Transverse colon (tissue), 4 donors: ENCODE data around the gene TMEM86A. TPM values are rescaled to one million over a fixed set of nuclear protein-coding genes. Genes with fewer than 3 reads are reported as not detected.

Source experiments
- DNase-seq: peaks from one replicate; pipeline ENCODE4 v3.0.0-alpha.2; 2019
- H3K27ac ChIP-seq, 4 donors: fragments of 200-600 bp; sonication (generic); 2 replicates each; pipeline ENCODE4 v1.5.1; 2016 to 2018; ENCODE audit warnings: inconsistent platforms in 4 of 4
- H3K27me3 ChIP-seq: fragments of 200-600 bp; sonication (generic); 2 replicates; pipeline ENCODE4 v1.5.1; 2017; ENCODE audit warnings: inconsistent platforms
- H3K36me3 ChIP-seq, 4 donors: fragments of 200-600 bp; sonication (generic); 2 replicates each; pipeline ENCODE4 v1.5.1; 2017 to 2019; ENCODE audit warnings: inconsistent platforms in 4 of 4
- H3K4me1 ChIP-seq, 4 donors: fragments of 200-600 bp; sonication (generic); 2 replicates each; pipeline ENCODE4 v1.5.1; 2017 to 2020; ENCODE audit warnings: inconsistent platforms in 4 of 4
- H3K4me3 ChIP-seq, 4 donors: fragments of 200-600 bp; sonication (generic); 1 replicate in 1 of 4; 2 replicates in 3 of 4; pipeline versions ENCODE4 v1.5.1 to v1.6.1; 2017 to 2019; ENCODE audit warnings: inconsistent platforms in 4 of 4
- H3K9me3 ChIP-seq, 2 donors: fragments of 200-600 bp; sonication (generic); 2 replicates each; pipeline ENCODE4 v1.5.1; 2017 to 2019; ENCODE audit warnings: inconsistent platforms in 2 of 2
- CTCF ChIP-seq, 5 experiments: fragments of 200-600 bp in 3 of 5; fragments of 450-650 bp in 2 of 5; sonication (generic) in 3 of 5; IDR thresholded peaks; 1 replicate in 2 of 5; 2 replicates in 3 of 5; pipeline ENCODE4 v1.5.1; 2016 to 2017; ENCODE audit warnings: antibody characterized with exemption in 5 of 5, inconsistent platforms in 3 of 5, mild to moderate bottlenecking in 2 of 5, moderate library complexity in 1 of 5
- EP300 ChIP-seq: sonication (generic); formaldehyde crosslinking; IDR thresholded peaks from one replicate; pipeline ENCODE4 v1.6.1; 2017; ENCODE audit warnings: antibody characterized with exemption, low read depth
- POLR2A ChIP-seq: fragments of 450-650 bp; IDR thresholded peaks from one replicate; pipeline ENCODE4 v1.6.1; 2016; ENCODE audit warnings: antibody characterized with exemption, mild to moderate bottlenecking, moderate library complexity
- POLR2AphosphoS5 ChIP-seq, 3 donors: sonication (generic); formaldehyde crosslinking; IDR thresholded peaks; one replicate each; pipeline ENCODE4 v1.6.1; 2016; ENCODE audit warnings: antibody characterized with exemption in 3 of 3
- WGBS, 2 donors: methylation state at CpG; one replicate each; pipeline ENCODE4 v1.1.5; 2018; ENCODE audit warnings: low coverage in 1 of 2; 5-methylcytosine and 5-hydroxymethylcytosine counted together
- in situ Hi-C, 4 donors: fragments of 200-750 bp; cut with MboI; loops; one replicate each; pipeline versions ENCODE4 v1.15.0 to v1.15.1; 2017; ENCODE audit warnings: low sequenced_read_pairs in 3 of 4, low pct_ligation_motif_present in 1 of 4, low pct_unique_long_range_greater_than_20kb in 1 of 4
- intact Hi-C: fragments of 100-400 bp; cut with DNase I; formaldehyde crosslinking; loops from one replicate; pipeline ENCODE4 v1.15.1; 2023; ENCODE audit warnings: low total_unique reads
- total RNA-seq, 4 donors: library from RNA; depleted of rRNA; stranded (reverse); fragments of >200 nt; gene quantifications; one replicate each; pipeline ENCODE4 v1.1.0, GENCODE V29; 2016

The TMEM86A gene
- total RNA-seq, 4 donors from 2014 or later, result 2.6 to 4.9 (median 3.6) TPM

- peak overlapping the region in 3 of 4 donors; percentile 74 to 81 (median 79) for H3K27ac ChIP-seq
- H3K4me3 ChIP-seq, result peak overlapping the region in 1 of 4 donors; percentile 62
- DNase-seq, result no peak
- in situ Hi-C loops, result loop anchor here in 2 of 4 donors (5.0 to 10.0 kb wide), 2 partner anchors 63 to 65 kb away; partner anchors contain the start of gene SPTY2D1 (in 1 of the 2)
- no peaks in the 10 kb centered on the region for H3K27me3 ChIP-seq
- WGBS, 2 donors, result 63% methylated on average over 3 of the region's 3 CpGs; no CpG with 5 or more reads in 1 of the 2 donors
- H3K36me3 ChIP-seq, result no peaks in the 10 kb centered on the region
- no peaks in the 10 kb centered on the region for H3K9me3 ChIP-seq
- H3K4me1 ChIP-seq, result peaks cover under 1 to 17% (median 5%) of the 10 kb centered on the region in 4 donors
- intact Hi-C loops, result no loop called here
- TF ChIP-seq POLR2AphosphoS5 (IDR thresholded peaks at IDR 0.05), result no peak
- no peak for TF ChIP-seq POLR2A
- TF ChIP-seq CTCF (IDR thresholded peaks at IDR 0.05), result no peak
Observed at GRCh38 chr11:18699848-18700261, 1.3 kb downstream of the TMEM86A start.

DNA sequence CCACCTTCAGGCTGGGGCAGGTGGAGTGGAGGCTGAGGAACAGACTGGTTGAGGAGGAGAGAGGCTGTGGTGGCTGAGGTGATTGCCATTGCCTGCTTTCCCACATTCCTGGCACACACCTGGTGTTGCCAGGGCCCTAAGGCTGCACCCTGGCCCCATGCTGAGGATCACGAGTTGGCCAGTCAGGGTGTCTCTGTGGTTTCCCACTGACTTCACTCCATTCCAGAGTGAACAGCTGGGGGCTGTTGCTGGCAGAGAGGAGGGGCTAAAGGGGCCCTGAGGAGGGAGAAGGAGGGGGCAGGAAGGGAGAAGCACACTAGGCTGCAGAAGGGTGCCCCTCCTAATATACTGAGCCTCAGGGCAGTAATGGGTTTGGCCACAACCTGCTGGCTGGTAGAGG, 1.8 kb downstream of the TMEM86A start:
- Histone ChIP-seq H3K27ac (no peak overlapping the region), H3K4me3 (no peak overlapping the region), H3K27me3 (no peaks in the 10 kb centered on the region), H3K4me1 (peaks cover 5 to 22% (median 8%) of the 10 kb centered on the region in 4 donors), H3K36me3 (no peaks in the 10 kb centered on the region), H3K9me3 (no peaks in the 10 kb centered on the region)
- in situ Hi-C loops, result loop anchor here in 2 of 4 donors (5.0 to 10.0 kb wide), 2 partner anchors 63 to 66 kb away; partner anchors contain the start of gene SPTY2D1 (in 1 of the 2)
- WGBS, 2 donors, result 45% methylated on average over 1 of the region's 1 CpG; no CpG with 5 or more reads in 1 of the 2 donors
- no peak for TF ChIP-seq CTCF (IDR thresholded peaks at IDR 0.05)
- TF ChIP-seq POLR2A, result no peak
- no peak for TF ChIP-seq EP300
- no peak for TF ChIP-seq POLR2AphosphoS5 (IDR thresholded peaks at IDR 0.05)
- intact Hi-C loops, result no loop called here
- no peak for DNase-seq

GRCh38 chr11:18700872-18701271, 2.3 kb downstream of the TMEM86A start:
- in situ Hi-C loops, result loop anchor here in 2 of 4 donors (5.0 to 10.0 kb wide), 2 partner anchors 64 to 66 kb away; partner anchors contain the start of gene SPTY2D1 (in 1 of the 2)
- peaks cover 9 to 27% (median 12%) of the 10 kb centered on the region in 4 donors for H3K4me1 ChIP-seq
- no peak overlapping the region for H3K27ac ChIP-seq
- no peaks in the 10 kb centered on the region for H3K36me3 ChIP-seq
- H3K9me3 ChIP-seq, result no peaks in the 10 kb centered on the region
- intact Hi-C loops, result no loop called here
- H3K4me3 ChIP-seq, result no peak overlapping the region
- DNase-seq, result no peak
- H3K27me3 ChIP-seq, result no peaks in the 10 kb centered on the region
- WGBS, 2 donors, result 92% methylated on average over 7 of the region's 7 CpGs; no CpG with 5 or more reads in 1 of the 2 donors
- TF ChIP-seq CTCF (IDR thresholded peaks at IDR 0.05) (no peak), EP300 (no peak), POLR2AphosphoS5 (IDR thresholded peaks at IDR 0.05) (no peak), POLR2A (no peak)

DNA sequence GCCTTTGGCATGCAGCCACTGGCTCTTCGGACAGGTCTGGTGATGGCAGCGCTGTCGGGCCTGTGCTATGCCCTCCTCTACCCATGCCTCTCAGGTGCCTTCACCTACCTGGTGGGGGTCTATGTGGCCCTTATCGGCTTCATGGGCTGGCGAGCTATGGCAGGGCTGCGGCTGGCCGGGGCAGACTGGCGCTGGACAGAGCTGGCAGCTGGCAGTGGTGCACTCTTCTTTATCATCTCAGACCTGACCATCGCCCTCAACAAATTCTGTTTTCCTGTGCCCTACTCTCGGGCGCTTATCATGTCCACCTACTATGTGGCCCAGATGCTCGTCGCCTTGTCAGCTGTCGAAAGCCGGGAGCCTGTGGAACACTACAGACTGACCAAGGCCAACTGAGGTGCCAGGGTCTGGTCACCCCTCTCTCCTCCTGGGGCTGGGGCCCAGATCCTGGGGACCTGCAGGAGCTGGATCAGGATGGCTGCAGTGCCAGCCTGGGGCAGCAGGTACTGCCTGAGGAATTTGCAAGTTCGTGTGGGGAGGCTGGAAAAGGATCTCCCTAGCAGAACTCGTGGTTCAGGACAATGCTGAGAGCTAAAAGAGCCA, 3.1 kb downstream of the TMEM86A start:
- TF ChIP-seq CTCF (IDR thresholded peaks at IDR 0.05) (no peak), POLR2AphosphoS5 (IDR thresholded peaks at IDR 0.05) (no peak), POLR2A (no peak), EP300 (no peak)
- Histone ChIP-seq H3K27me3 (no peaks in the 10 kb centered on the region), H3K9me3 (no peaks in the 10 kb centered on the region), H3K4me3 (no peak overlapping the region), H3K27ac (no peak overlapping the region), H3K4me1 (peaks cover 9 to 31% (median 17%) of the 10 kb centered on the region in 4 donors), H3K36me3 (no peaks in the 10 kb centered on the region)
- WGBS, 2 donors, result 92 to 100% methylated on average over 5 to 17 of the region's 17 CpGs
- no peak for DNase-seq
- intact Hi-C loops (no loop called here), in situ Hi-C loops (loop anchor here in 2 of 4 donors (5.0 to 10.0 kb wide), 2 partner anchors 64 to 67 kb away; partner anchors contain the start of gene SPTY2D1 (in 1 of the 2))
